Parathyroid adenoma (tissue), 2 donors: ENCODE data around the gene RNF150.

ENCODE experiments used
- H2AFZ ChIP-seq: fragments of 300-600 bp; sonication (generic); one replicate; pipeline ENCODE4 v1.7.0; 2017; ENCODE audit warnings: antibody characterized with exemption, mild to moderate bottlenecking
- H3K27ac ChIP-seq: fragments of 300-600 bp; sonication (generic); one replicate; pipeline ENCODE4 v1.7.0; 2017
- H3K27me3 ChIP-seq: fragments of 300-600 bp; sonication (generic); one replicate; pipeline ENCODE4 v1.7.0; 2017; ENCODE audit warnings: low read length; ENCODE audit not compliant: control insufficient read depth, insufficient read depth
- H3K36me3 ChIP-seq: fragments of 300-600 bp; sonication (generic); one replicate; pipeline ENCODE4 v1.7.0; 2017; ENCODE audit warnings: low read length; ENCODE audit not compliant: control insufficient read depth, insufficient read depth
- H3K4me1 ChIP-seq: fragments of 300-600 bp; sonication (generic); one replicate; pipeline ENCODE4 v1.7.0; 2017; ENCODE audit warnings: control low read depth
- H3K4me2 ChIP-seq: fragments of 300-600 bp; sonication (generic); one replicate; pipeline ENCODE4 v1.7.0; 2017; ENCODE audit warnings: low read length
- H3K4me3 ChIP-seq: fragments of 300-600 bp; sonication (generic); one replicate; pipeline ENCODE4 v1.7.0; 2017; ENCODE audit warnings: low read depth, low read length
- H3K79me2 ChIP-seq: fragments of 300-600 bp; sonication (generic); one replicate; pipeline ENCODE4 v1.7.0; 2017; ENCODE audit warnings: control low read depth
- H3K9ac ChIP-seq: fragments of 300-600 bp; sonication (generic); one replicate; pipeline ENCODE4 v1.7.0; 2017; ENCODE audit warnings: mild to moderate bottlenecking
- H3K9me3 ChIP-seq: fragments of 300-600 bp; sonication (generic); one replicate; pipeline ENCODE4 v1.7.0; 2017; ENCODE audit warnings: low read length; ENCODE audit not compliant: control insufficient read depth
- CTCF ChIP-seq: fragments of 300-600 bp; sonication (generic); IDR thresholded peaks from one replicate; pipeline ENCODE4 v1.7.0; 2017; ENCODE audit warnings: antibody characterized with exemption, mild to moderate bottlenecking
- donor health status: primary hyperparathyroidism.

The RNF150 gene

GRCh38 chr4:140926672-140927071, 206.6 kb downstream of the RNF150 start:
- Histone ChIP-seq H3K27ac (no peak overlapping the region), H3K27me3 (no peaks in the 10 kb centered on the region), H3K4me1 (no peaks in the 10 kb centered on the region), H3K79me2 (no peaks in the 10 kb centered on the region), H2AFZ (no peak overlapping the region), H3K9ac (no peak overlapping the region), H3K36me3 (no peaks in the 10 kb centered on the region), H3K4me3 (no peak overlapping the region), H3K4me2 (no peak overlapping the region), H3K9me3 (no peaks in the 10 kb centered on the region)
- no peak for TF ChIP-seq CTCF

GRCh38 chr4:140925417-140925816, 207.9 kb downstream of the RNF150 start:
- H3K9me3 ChIP-seq: no peaks in the 10 kb centered on the region
- H3K4me1 ChIP-seq: no peaks in the 10 kb centered on the region
- no peak overlapping the region for H2AFZ ChIP-seq
- no peaks in the 10 kb centered on the region for H3K36me3 ChIP-seq
- H3K4me2 ChIP-seq: no peak overlapping the region
- no peaks in the 10 kb centered on the region for H3K27me3 ChIP-seq
- no peak overlapping the region for H3K4me3 ChIP-seq
- no peaks in the 10 kb centered on the region for H3K79me2 ChIP-seq
- no peak overlapping the region for H3K9ac ChIP-seq
- H3K27ac ChIP-seq: no peak overlapping the region
- TF ChIP-seq CTCF: no peak

GRCh38 chr4:140924761-140925392, 208.4 kb downstream of the RNF150 start:
- no peaks in the 10 kb centered on the region for H3K9me3 ChIP-seq
- no peaks in the 10 kb centered on the region for H3K27me3 ChIP-seq
- H3K27ac ChIP-seq: no peak overlapping the region
- no peaks in the 10 kb centered on the region for H3K4me1 ChIP-seq
- H3K4me2 ChIP-seq: no peak overlapping the region
- no peak overlapping the region for H3K9ac ChIP-seq
- H3K36me3 ChIP-seq: no peaks in the 10 kb centered on the region
- no peak for TF ChIP-seq CTCF
- no peaks in the 10 kb centered on the region for H3K79me2 ChIP-seq
- no peak overlapping the region for H3K4me3 ChIP-seq
- no peak overlapping the region for H2AFZ ChIP-seq

- Histone ChIP-seq H3K27ac (no peak overlapping the region), H3K27me3 (no peaks in the 10 kb centered on the region)
Measured at GRCh38 chr4:140906993-140907962, 226.0 kb downstream of the RNF150 start.

More at GRCh38 chr4:140906993-140907962, 226.0 kb downstream of the RNF150 start:
- Histone ChIP-seq H2AFZ (no peak overlapping the region), H3K4me1 (no peaks in the 10 kb centered on the region), H3K79me2 (no peaks in the 10 kb centered on the region), H3K4me2 (no peak overlapping the region), H3K9ac (no peak overlapping the region), H3K4me3 (no peak overlapping the region), H3K36me3 (no peaks in the 10 kb centered on the region), H3K9me3 (no peaks in the 10 kb centered on the region)
- TF ChIP-seq CTCF: no peak
